Measurements from ENCODE around the gene THPO.

THPO gene

GRCh38 chr3:184379358-184380184 lies 1.6 kb upstream of the THPO start, which contains the start of gene CHRD:
TSS of gene CHRD (plus strand) at chr3:184380054. CDS start at chr3:184380319, 265 bp downstream.
- peaks cover 29% of the 10 kb centered on the region for H3K4me1 ChIP-seq (ENCODE audit: control insufficient read depth, insufficient read depth, low read length)
- H3K27me3 ChIP-seq (ENCODE audit: control insufficient read depth, insufficient read depth, low read length, poor library complexity, severe bottlenecking): peaks cover 35% of the 10 kb centered on the region
- no peaks in the 10 kb centered on the region for H3K9me3 ChIP-seq (ENCODE audit: control insufficient read depth, low read length)
- H3K27ac ChIP-seq (ENCODE audit: insufficient read depth, low read depth, low read length, poor library complexity, severe bottlenecking): no peak within 1 kb of the TSS
- WGBS, 2 experiments: 4% methylated on average over 58 to 62 of the region's 71 CpGs
- H3K36me3 ChIP-seq (ENCODE audit: control insufficient read depth, insufficient read depth, low read length): no peaks in the 10 kb centered on the region
- H3K4me3 ChIP-seq (ENCODE audit: insufficient read depth, low read depth, low read length): peak within 1 kb of the TSS; percentile 40

GRCh38 chr3:184378651-184379357 lies 797 bp upstream of the THPO start:
- Histone ChIP-seq H3K27me3 (ENCODE audit: control insufficient read depth, insufficient read depth, low read length, poor library complexity, severe bottlenecking) (peaks cover 35% of the 10 kb centered on the region), H3K36me3 (ENCODE audit: control insufficient read depth, insufficient read depth, low read length) (no peaks in the 10 kb centered on the region), H3K9me3 (ENCODE audit: control insufficient read depth, low read length) (no peaks in the 10 kb centered on the region), H3K27ac (ENCODE audit: insufficient read depth, low read depth, low read length, poor library complexity, severe bottlenecking) (no peak overlapping the region), H3K4me1 (ENCODE audit: control insufficient read depth, insufficient read depth, low read length) (peaks cover 29% of the 10 kb centered on the region), H3K4me3 (ENCODE audit: insufficient read depth, low read depth, low read length) (no peak overlapping the region)
- 80 to 83% methylated on average over 10 of the region's 10 CpGs for WGBS, 2 experiments

- no peak overlapping the region for H3K27ac ChIP-seq (ENCODE audit: insufficient read depth, low read depth, low read length, poor library complexity, severe bottlenecking)
- H3K27me3 ChIP-seq (ENCODE audit: control insufficient read depth, insufficient read depth, low read length, poor library complexity, severe bottlenecking): peaks cover 28% of the 10 kb centered on the region
- no peaks in the 10 kb centered on the region for H3K36me3 ChIP-seq (ENCODE audit: control insufficient read depth, insufficient read depth, low read length)
- WGBS, 2 experiments: 76 to 81% methylated on average over 5 of the region's 5 CpGs
- peaks cover 29% of the 10 kb centered on the region for H3K4me1 ChIP-seq (ENCODE audit: control insufficient read depth, insufficient read depth, low read length)
- no peaks in the 10 kb centered on the region for H3K9me3 ChIP-seq (ENCODE audit: control insufficient read depth, low read length)
- H3K4me3 ChIP-seq (ENCODE audit: insufficient read depth, low read depth, low read length): no peak overlapping the region
These were observed 633 bp downstream of the THPO start for GRCh38 chr3:184377374-184377773.

- no peaks in the 10 kb centered on the region for H3K9me3 ChIP-seq (ENCODE audit: control insufficient read depth, low read length)
- H3K4me3 ChIP-seq (ENCODE audit: insufficient read depth, low read depth, low read length): no peak overlapping the region
- no peaks in the 10 kb centered on the region for H3K36me3 ChIP-seq (ENCODE audit: control insufficient read depth, insufficient read depth, low read length)
- H3K27ac ChIP-seq (ENCODE audit: insufficient read depth, low read depth, low read length, poor library complexity, severe bottlenecking): no peak overlapping the region
- H3K4me1 ChIP-seq (ENCODE audit: control insufficient read depth, insufficient read depth, low read length): peaks cover 31% of the 10 kb centered on the region
- WGBS, 2 experiments: 88% methylated on average over 12 of the region's 12 CpGs
- peaks cover 13% of the 10 kb centered on the region for H3K27me3 ChIP-seq (ENCODE audit: control insufficient read depth, insufficient read depth, low read length, poor library complexity, severe bottlenecking)
These were observed 2.1 kb downstream of the THPO start for GRCh38 chr3:184375747-184376461.

GRCh38 chr3:184373422-184373821 lies 4.6 kb downstream of the THPO start:
- 93 to 94% methylated on average over 6 of the region's 6 CpGs for WGBS, 2 experiments
- Histone ChIP-seq H3K36me3 (ENCODE audit: control insufficient read depth, insufficient read depth, low read length) (peaks cover 12% of the 10 kb centered on the region), H3K27ac (ENCODE audit: insufficient read depth, low read depth, low read length, poor library complexity, severe bottlenecking) (no peak overlapping the region), H3K9me3 (ENCODE audit: control insufficient read depth, low read length) (no peaks in the 10 kb centered on the region), H3K4me3 (ENCODE audit: insufficient read depth, low read depth, low read length) (no peak overlapping the region), H3K4me1 (ENCODE audit: control insufficient read depth, insufficient read depth, low read length) (peaks cover 17% of the 10 kb centered on the region), H3K27me3 (ENCODE audit: control insufficient read depth, insufficient read depth, low read length, poor library complexity, severe bottlenecking) (no peaks in the 10 kb centered on the region)

- Histone ChIP-seq H3K27ac (ENCODE audit: insufficient read depth, low read depth, low read length, poor library complexity, severe bottlenecking) (no peak overlapping the region), H3K36me3 (ENCODE audit: control insufficient read depth, insufficient read depth, low read length) (peaks cover 17% of the 10 kb centered on the region), H3K27me3 (ENCODE audit: control insufficient read depth, insufficient read depth, low read length, poor library complexity, severe bottlenecking) (no peaks in the 10 kb centered on the region), H3K4me3 (ENCODE audit: insufficient read depth, low read depth, low read length) (no peak overlapping the region), H3K9me3 (ENCODE audit: control insufficient read depth, low read length) (no peaks in the 10 kb centered on the region), H3K4me1 (ENCODE audit: control insufficient read depth, insufficient read depth, low read length) (peaks cover 11% of the 10 kb centered on the region)
- WGBS, 2 experiments: 87 to 91% methylated on average over 5 of the region's 5 CpGs
These were observed 5.1 kb downstream of the THPO start for GRCh38 chr3:184372911-184373310.

GRCh38 chr3:184372296-184372821 lies 5.6 kb downstream of the THPO start:
- no peaks in the 10 kb centered on the region for H3K9me3 ChIP-seq (ENCODE audit: control insufficient read depth, low read length)
- no peak overlapping the region for H3K27ac ChIP-seq (ENCODE audit: insufficient read depth, low read depth, low read length, poor library complexity, severe bottlenecking)
- no peaks in the 10 kb centered on the region for H3K27me3 ChIP-seq (ENCODE audit: control insufficient read depth, insufficient read depth, low read length, poor library complexity, severe bottlenecking)
- peaks cover 6% of the 10 kb centered on the region for H3K4me1 ChIP-seq (ENCODE audit: control insufficient read depth, insufficient read depth, low read length)
- 86 to 91% methylated on average over 8 of the region's 8 CpGs for WGBS, 2 experiments
- H3K36me3 ChIP-seq (ENCODE audit: control insufficient read depth, insufficient read depth, low read length): peaks cover 21% of the 10 kb centered on the region
- no peak overlapping the region for H3K4me3 ChIP-seq (ENCODE audit: insufficient read depth, low read depth, low read length)

GRCh38 chr3:184371570-184372018 lies 6.4 kb downstream of the THPO start:
- Histone ChIP-seq H3K27me3 (ENCODE audit: control insufficient read depth, insufficient read depth, low read length, poor library complexity, severe bottlenecking) (no peaks in the 10 kb centered on the region), H3K9me3 (ENCODE audit: control insufficient read depth, low read length) (no peaks in the 10 kb centered on the region), H3K36me3 (ENCODE audit: control insufficient read depth, insufficient read depth, low read length) (peaks cover 29% of the 10 kb centered on the region), H3K4me1 (ENCODE audit: control insufficient read depth, insufficient read depth, low read length) (peaks cover 3% of the 10 kb centered on the region), H3K4me3 (ENCODE audit: insufficient read depth, low read depth, low read length) (no peak overlapping the region), H3K27ac (ENCODE audit: insufficient read depth, low read depth, low read length, poor library complexity, severe bottlenecking) (no peak overlapping the region)
- WGBS, 2 experiments: 50 to 58% methylated on average over 5 of the region's 5 CpGs

GRCh38 chr3:184368586-184369183 lies 9.3 kb downstream of the THPO start:
- 93 to 96% methylated on average over 3 of the region's 3 CpGs for WGBS, 2 experiments

More at GRCh38 chr3:184368586-184369183, 9.3 kb downstream of the THPO start:
- no peak overlapping the region for H3K27ac ChIP-seq (ENCODE audit: insufficient read depth, low read depth, low read length, poor library complexity, severe bottlenecking)
- no peaks in the 10 kb centered on the region for H3K27me3 ChIP-seq (ENCODE audit: control insufficient read depth, insufficient read depth, low read length, poor library complexity, severe bottlenecking)
- H3K4me3 ChIP-seq (ENCODE audit: insufficient read depth, low read depth, low read length): no peak overlapping the region
- peaks cover 40% of the 10 kb centered on the region for H3K36me3 ChIP-seq (ENCODE audit: control insufficient read depth, insufficient read depth, low read length)
- H3K9me3 ChIP-seq (ENCODE audit: control insufficient read depth, low read length): no peaks in the 10 kb centered on the region
- H3K4me1 ChIP-seq (ENCODE audit: control insufficient read depth, insufficient read depth, low read length): peaks cover 3% of the 10 kb centered on the region
